ENCODE measurements around the gene VEZF1.

DNA sequence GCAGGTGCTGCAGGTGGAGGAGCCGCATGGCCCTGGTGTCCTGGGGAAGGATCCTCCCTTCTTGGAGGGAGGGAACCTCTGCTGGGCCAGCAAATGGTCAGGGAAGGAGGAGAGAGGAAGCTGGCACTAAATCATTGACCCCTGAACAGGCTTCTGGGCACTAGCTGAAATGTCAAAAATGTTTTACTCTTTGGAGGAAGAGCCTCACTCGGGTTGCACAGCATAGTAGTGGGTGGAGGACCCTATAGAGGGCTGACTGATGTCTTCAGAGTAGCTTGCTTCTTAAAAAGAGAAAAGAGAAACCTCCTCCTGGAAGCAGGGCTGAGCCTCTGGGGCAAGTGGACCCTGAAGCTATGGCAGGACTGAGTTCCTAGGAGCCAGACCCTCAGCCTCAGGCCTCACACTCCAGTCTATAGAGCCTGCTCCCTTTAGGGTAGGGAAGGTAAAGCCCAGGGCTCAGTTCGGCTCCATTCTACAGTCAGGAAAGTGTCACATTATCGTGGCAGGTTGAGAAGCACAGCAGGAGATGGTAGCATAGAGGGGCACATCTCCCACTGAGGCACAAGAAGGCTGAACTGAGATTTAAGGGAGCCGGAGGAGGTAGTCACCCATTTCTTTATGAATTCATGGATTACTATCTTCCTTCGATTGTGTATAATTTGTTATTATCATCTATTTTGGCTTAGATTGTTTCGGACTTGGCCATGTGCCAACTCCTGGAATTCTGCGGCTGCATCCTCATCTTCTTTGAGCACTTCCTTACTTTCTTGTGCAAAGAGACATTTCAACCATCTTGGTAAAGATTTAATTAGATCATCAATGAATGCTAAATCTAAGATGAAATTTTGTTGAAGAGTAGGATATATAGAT is 25.5 kb downstream of the VEZF1 start:
- no peak for TF ChIP-seq EZH2 (IDR thresholded peaks at IDR 0.05; ENCODE audit: insufficient read depth, poor library complexity, severe bottlenecking)
- TF ChIP-seq EZH2phosphoT487 (IDR thresholded peaks at IDR 0.05; ENCODE audit: insufficient read depth, low read depth) = no peak

Measured in GM23248 (cell line).